Muscle of leg (tissue), 11 donors: ENCODE results near the gene CDHR1. TPM values are rescaled to one million over a fixed set of nuclear protein-coding genes. Genes with fewer than 3 reads are reported as not detected.

Source experiments
- DNase-seq: peaks from one replicate; pipeline ENCODE4 v3.0.0; 2013
- H3K27ac ChIP-seq: one replicate; pipeline ENCODE4 v1.5.1; 2013; ENCODE audit warnings: mild to moderate bottlenecking, low read length, control low read depth
- H3K27me3 ChIP-seq: one replicate; pipeline ENCODE4 v1.6.1; 2013; ENCODE audit warnings: low read length; ENCODE audit not compliant: control insufficient read depth, insufficient read depth
- H3K36me3 ChIP-seq: one replicate; pipeline ENCODE4 v1.6.1; 2013; ENCODE audit warnings: low read length; ENCODE audit not compliant: control insufficient read depth, insufficient read depth
- H3K4me1 ChIP-seq: one replicate; pipeline ENCODE4 v1.6.1; 2013; ENCODE audit warnings: low read length; ENCODE audit not compliant: control insufficient read depth, insufficient read depth
- H3K4me3 ChIP-seq: one replicate; pipeline ENCODE4 v1.5.1; 2013; ENCODE audit warnings: low read length, control low read depth
- H3K9me3 ChIP-seq: replicated peaks from 2 replicates; pipeline ENCODE4 v1.6.1; 2013; ENCODE audit warnings: low read depth, low read length; ENCODE audit not compliant: control insufficient read depth
- WGBS: methylation state at CpG from one replicate; pipeline ENCODE4 v1.1.5; 2013; ENCODE audit warnings: missing lambda C conversion rate; ENCODE audit not compliant: insufficient coverage; 5-methylcytosine and 5-hydroxymethylcytosine counted together
- polyA plus RNA-seq, 8 donors: library from polyadenylated mRNA; unstranded; fragments of 120-200 nt; gene quantifications; one replicate each; pipeline versions ENCODE4 v1.2.1 to v1.2.3, GENCODE V29; 2013; ENCODE audit warnings: inconsistent platforms in 1 of 8, low replicate concordance in 1 of 8; ENCODE audit not compliant: insufficient read length in 8 of 8, insufficient read depth in 1 of 8
- total RNA-seq: library from RNA; stranded (reverse); fragments of 120-200 nt; gene quantifications from one replicate; pipeline ENCODE4 v1.2.4, GENCODE V29; 2013

The CDHR1 gene
- total and polyA plus RNA-seq, 9 donors, result 0.22 to 1.4 (median 0.52) TPM

GRCh38 chr10:84258034-84258695, 63.8 kb downstream of the CDHR1 start:
- no peak overlapping the region for H3K4me3 ChIP-seq
- no peak for DNase-seq
- no peaks in the 10 kb centered on the region for H3K9me3 ChIP-seq
- WGBS, result 94% methylated on average over 5 of the region's 7 CpGs
- peaks cover 3% of the 10 kb centered on the region for H3K36me3 ChIP-seq
- no peak overlapping the region for H3K27ac ChIP-seq
- peaks cover 6% of the 10 kb centered on the region for H3K4me1 ChIP-seq
- H3K27me3 ChIP-seq, result peaks cover 3% of the 10 kb centered on the region

GRCh38 chr10:84261236-84261915, 67.0 kb downstream of the CDHR1 start:
- Histone ChIP-seq H3K27me3 (peaks cover 5% of the 10 kb centered on the region), H3K9me3 (no peaks in the 10 kb centered on the region), H3K36me3 (no peaks in the 10 kb centered on the region), H3K27ac (no peak overlapping the region), H3K4me1 (peaks cover 18% of the 10 kb centered on the region), H3K4me3 (no peak overlapping the region)
- DNase-seq, result no peak
- 80% methylated on average over 3 of the region's 7 CpGs for WGBS

GRCh38 chr10:84262190-84262956, 68.0 kb downstream of the CDHR1 start:
- H3K4me3 ChIP-seq, result no peak overlapping the region
- H3K9me3 ChIP-seq, result no peaks in the 10 kb centered on the region
- no peak overlapping the region for H3K27ac ChIP-seq
- H3K36me3 ChIP-seq, result no peaks in the 10 kb centered on the region
- peaks cover 5% of the 10 kb centered on the region for H3K27me3 ChIP-seq
- WGBS, result 80% methylated on average over 3 of the region's 13 CpGs
- peaks cover 12% of the 10 kb centered on the region for H3K4me1 ChIP-seq
- no peak for DNase-seq

GRCh38 chr10:84263716-84264115, 69.4 kb downstream of the CDHR1 start:
- 45% methylated on average over 2 of the region's 5 CpGs for WGBS
- Histone ChIP-seq H3K4me3 (no peak overlapping the region), H3K27me3 (peaks cover 5% of the 10 kb centered on the region), H3K4me1 (peaks cover 12% of the 10 kb centered on the region), H3K27ac (no peak overlapping the region), H3K9me3 (no peaks in the 10 kb centered on the region), H3K36me3 (no peaks in the 10 kb centered on the region)
- DNase-seq, result no peak

GRCh38 chr10:84264611-84265141, 70.3 kb downstream of the CDHR1 start:
- H3K36me3 ChIP-seq, result no peaks in the 10 kb centered on the region
- DNase-seq, result peak; percentile 56
- peaks cover 5% of the 10 kb centered on the region for H3K27me3 ChIP-seq
- 4% methylated on average over 9 of the region's 11 CpGs for WGBS
- no peak overlapping the region for H3K4me3 ChIP-seq
- H3K4me1 ChIP-seq, result peaks cover 12% of the 10 kb centered on the region
- no peaks in the 10 kb centered on the region for H3K9me3 ChIP-seq
- peak overlapping the region; percentile 72 for H3K27ac ChIP-seq

- peaks cover 12% of the 10 kb centered on the region for H3K4me1 ChIP-seq
- no peak overlapping the region for H3K4me3 ChIP-seq
- peaks cover 5% of the 10 kb centered on the region for H3K27me3 ChIP-seq
- no peaks in the 10 kb centered on the region for H3K9me3 ChIP-seq
- WGBS, result 75% methylated on average over 4 of the region's 4 CpGs
- peak overlapping the region; percentile 72 for H3K27ac ChIP-seq
- H3K36me3 ChIP-seq, result no peaks in the 10 kb centered on the region
- peak; percentile 81 for DNase-seq
Measured at GRCh38 chr10:84265418-84265817, 71.1 kb downstream of the CDHR1 start.

- Histone ChIP-seq H3K36me3 (no peaks in the 10 kb centered on the region), H3K27ac (no peak overlapping the region), H3K4me3 (no peak overlapping the region), H3K9me3 (no peaks in the 10 kb centered on the region), H3K27me3 (peaks cover 2% of the 10 kb centered on the region), H3K4me1 (peaks cover 12% of the 10 kb centered on the region)
- DNase-seq, result no peak
- WGBS, result 46% methylated on average over 5 of the region's 7 CpGs
Measured at GRCh38 chr10:84267503-84268126, 73.3 kb downstream of the CDHR1 start.

GRCh38 chr10:84269162-84269561, 74.8 kb downstream of the CDHR1 start:
- DNase-seq, result no peak
- H3K36me3 ChIP-seq, result no peaks in the 10 kb centered on the region
- WGBS, result no CpG with 5 or more reads among the region's 1 CpG

More at GRCh38 chr10:84269162-84269561, 74.8 kb downstream of the CDHR1 start:
- Histone ChIP-seq H3K9me3 (no peaks in the 10 kb centered on the region), H3K27ac (no peak overlapping the region), H3K4me1 (peaks cover 12% of the 10 kb centered on the region), H3K4me3 (no peak overlapping the region), H3K27me3 (peaks cover 2% of the 10 kb centered on the region)
